Measurements from ENCODE around the gene KCNQ5. TPM values are rescaled to one million over a fixed set of nuclear protein-coding genes. Genes with fewer than 3 reads are reported as not detected.
A peak's percentile ranks its signal among the peaks of the same experiment; 100 is the strongest.

The KCNQ5 gene
- total RNA-seq, 4 donors from 2014 or later = 0.21 to 1.1 (median 0.59) TPM; not detected in 1

GRCh38 chr6:72622094-72622940, 453 bp downstream of the KCNQ5 start:
- Histone ChIP-seq H3K36me3 (no peaks in the 10 kb centered on the region), H3K9me3 (no peaks in the 10 kb centered on the region), H3K27ac (no peak overlapping the region), H3K4me3 (peak overlapping the region; percentile 37 to 54 (median 46)), H3K4me1 (peaks cover 0 to 41% (median 21%) of the 10 kb centered on the region in 4 donors), H3K27me3 (peaks cover 0 to 40% of the 10 kb centered on the region in 2 donors)
- no peak for TF ChIP-seq EP300 (IDR thresholded peaks at IDR 0.05)
- peak in 3 of 5 experiments; percentile 22 to 37 (median 28) for TF ChIP-seq CTCF (IDR thresholded peaks at IDR 0.05)
- TF ChIP-seq POLR2A (IDR thresholded peaks at IDR 0.05) = no peak
- no peak for DNase-seq (ENCODE audit: low spot score in 2 of 2)
- WGBS, 2 donors = 2% methylated on average over 24 to 80 of the region's 89 CpGs

- Histone ChIP-seq H3K27me3 (peaks cover 0 to 40% of the 10 kb centered on the region in 2 donors), H3K4me3 (no peak overlapping the region), H3K9me3 (no peaks in the 10 kb centered on the region), H3K27ac (no peak overlapping the region), H3K36me3 (no peaks in the 10 kb centered on the region), H3K4me1 (peaks cover 0 to 41% (median 21%) of the 10 kb centered on the region in 4 donors)
- TF ChIP-seq EP300 (IDR thresholded peaks at IDR 0.05) = no peak
- TF ChIP-seq POLR2A (IDR thresholded peaks at IDR 0.05) = no peak
- no peak for TF ChIP-seq CTCF (IDR thresholded peaks at IDR 0.05)
- no peak for DNase-seq (ENCODE audit: low spot score in 2 of 2)
- WGBS, 2 donors = 48 to 57% methylated on average over 5 of the region's 5 CpGs
Measured at GRCh38 chr6:72623808-72624207, 1.9 kb downstream of the KCNQ5 start.

- WGBS, 2 donors = 82 to 91% methylated on average over 3 of the region's 3 CpGs
- peaks cover 0 to 40% (median 21%) of the 10 kb centered on the region in 4 donors for H3K4me1 ChIP-seq
Measured at GRCh38 chr6:72624557-72625160, 2.8 kb downstream of the KCNQ5 start.

GRCh38 chr6:72626126-72626525, 4.3 kb downstream of the KCNQ5 start:
- TF ChIP-seq POLR2A (IDR thresholded peaks at IDR 0.05) (no peak), CTCF (IDR thresholded peaks at IDR 0.05) (no peak)
- WGBS, 2 donors = 82 to 89% methylated on average over 2 of the region's 2 CpGs
- Histone ChIP-seq H3K4me1 (peaks cover 0 to 25% (median 16%) of the 10 kb centered on the region in 4 donors), H3K27me3 (peaks cover 0 to 40% of the 10 kb centered on the region in 2 donors), H3K4me3 (no peak overlapping the region), H3K27ac (no peak overlapping the region), H3K9me3 (no peaks in the 10 kb centered on the region), H3K36me3 (no peaks in the 10 kb centered on the region)
- no peak for DNase-seq (ENCODE audit: low spot score in 2 of 2)

More at GRCh38 chr6:72624557-72625160, 2.8 kb downstream of the KCNQ5 start:
- Histone ChIP-seq H3K9me3 (no peaks in the 10 kb centered on the region), H3K27me3 (peaks cover 0 to 40% of the 10 kb centered on the region in 2 donors), H3K4me3 (no peak overlapping the region), H3K36me3 (no peaks in the 10 kb centered on the region), H3K27ac (no peak overlapping the region)
- TF ChIP-seq POLR2A (IDR thresholded peaks at IDR 0.05) (no peak), EP300 (IDR thresholded peaks at IDR 0.05) (no peak), CTCF (IDR thresholded peaks at IDR 0.05) (peak in 4 of 5 experiments; percentile 24 to 55 (median 46))
- no peak for DNase-seq (ENCODE audit: low spot score in 2 of 2)

- TF ChIP-seq EP300 (IDR thresholded peaks at IDR 0.05) (no peak), POLR2A (IDR thresholded peaks at IDR 0.05) (no peak), CTCF (IDR thresholded peaks at IDR 0.05) (no peak)
- Histone ChIP-seq H3K36me3 (no peaks in the 10 kb centered on the region), H3K27ac (no peak overlapping the region), H3K27me3 (peaks cover 0 to 35% of the 10 kb centered on the region in 2 donors), H3K4me1 (peaks cover 0 to 11% (median 10%) of the 10 kb centered on the region in 4 donors), H3K9me3 (no peaks in the 10 kb centered on the region), H3K4me3 (no peak overlapping the region)
- no peak for DNase-seq (ENCODE audit: low spot score in 2 of 2)
Measured at GRCh38 chr6:72627539-72627938, 5.7 kb downstream of the KCNQ5 start.
